ENCODE measurements around the gene NPAS3.

The NPAS3 gene

DNA sequence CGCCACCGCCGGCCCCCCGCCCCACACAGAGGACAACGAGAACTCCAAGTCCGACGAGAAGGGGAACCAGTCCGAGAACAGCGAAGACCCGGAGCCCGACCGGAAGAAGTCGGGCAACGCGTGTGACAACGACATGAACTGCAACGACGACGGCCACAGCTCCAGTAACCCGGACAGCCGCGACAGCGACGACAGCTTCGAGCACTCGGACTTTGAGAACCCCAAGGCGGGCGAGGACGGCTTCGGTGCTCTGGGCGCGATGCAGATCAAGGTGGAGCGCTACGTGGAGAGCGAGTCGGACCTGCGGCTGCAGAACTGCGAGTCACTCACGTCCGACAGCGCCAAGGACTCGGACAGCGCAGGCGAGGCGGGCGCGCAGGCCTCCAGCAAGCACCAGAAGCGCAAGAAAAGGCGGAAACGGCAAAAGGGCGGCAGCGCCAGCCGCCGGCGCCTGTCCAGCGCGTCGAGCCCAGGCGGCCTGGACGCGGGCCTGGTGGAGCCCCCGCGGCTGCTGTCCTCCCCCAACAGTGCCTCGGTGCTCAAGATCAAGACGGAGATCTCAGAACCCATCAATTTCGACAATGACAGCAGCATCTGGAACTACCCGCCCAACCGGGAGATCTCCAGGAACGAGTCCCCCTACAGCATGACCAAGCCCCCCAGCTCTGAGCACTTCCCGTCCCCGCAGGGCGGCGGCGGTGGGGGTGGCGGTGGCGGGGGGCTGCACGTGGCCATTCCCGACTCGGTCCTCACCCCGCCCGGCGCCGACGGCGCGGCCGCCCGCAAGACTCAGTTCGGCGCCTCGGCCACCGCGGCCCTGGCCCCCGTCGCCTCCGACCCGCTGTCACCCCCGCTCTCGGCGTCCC is 861.3 kb downstream of the NPAS3 start:
- no peak for DNase-seq (ENCODE audit: low spot score)

DNA sequence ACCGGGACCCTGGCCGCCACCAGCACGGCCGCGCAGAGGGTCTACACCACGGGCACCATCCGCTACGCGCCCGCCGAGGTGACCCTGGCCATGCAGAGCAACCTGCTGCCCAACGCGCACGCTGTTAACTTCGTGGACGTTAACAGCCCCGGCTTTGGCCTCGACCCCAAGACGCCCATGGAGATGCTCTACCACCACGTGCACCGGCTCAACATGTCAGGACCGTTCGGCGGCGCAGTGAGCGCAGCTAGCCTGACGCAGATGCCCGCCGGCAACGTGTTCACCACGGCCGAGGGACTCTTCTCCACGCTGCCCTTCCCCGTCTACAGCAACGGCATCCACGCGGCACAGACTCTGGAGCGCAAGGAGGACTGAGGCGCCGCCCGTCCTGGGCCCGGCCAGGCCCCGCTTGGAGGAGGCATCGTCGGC is 862.1 kb downstream of the NPAS3 start:
- DNase-seq (ENCODE audit: low spot score) = no peak

DNA sequence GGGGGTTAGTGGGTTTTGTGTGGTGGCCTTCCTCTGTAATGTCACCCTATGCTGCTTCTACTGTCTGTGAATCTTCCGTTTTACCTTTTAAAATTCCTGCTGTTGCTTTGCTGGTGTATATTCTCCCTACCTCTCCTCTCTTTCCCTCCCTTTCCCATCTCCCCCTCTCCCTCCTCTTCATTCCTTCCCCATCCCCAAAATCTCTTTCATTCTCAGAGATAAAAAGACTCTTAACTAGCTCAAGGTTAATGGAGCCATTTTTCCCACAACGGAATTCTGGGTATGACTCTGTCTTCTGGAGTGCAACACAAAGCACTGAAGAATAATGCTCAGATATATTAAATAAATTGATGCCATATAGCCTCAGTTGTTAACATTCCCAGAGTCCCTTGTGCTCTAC is 864.1 kb downstream of the NPAS3 start:
- DNase-seq (ENCODE audit: low spot score) = no peak

DNA sequence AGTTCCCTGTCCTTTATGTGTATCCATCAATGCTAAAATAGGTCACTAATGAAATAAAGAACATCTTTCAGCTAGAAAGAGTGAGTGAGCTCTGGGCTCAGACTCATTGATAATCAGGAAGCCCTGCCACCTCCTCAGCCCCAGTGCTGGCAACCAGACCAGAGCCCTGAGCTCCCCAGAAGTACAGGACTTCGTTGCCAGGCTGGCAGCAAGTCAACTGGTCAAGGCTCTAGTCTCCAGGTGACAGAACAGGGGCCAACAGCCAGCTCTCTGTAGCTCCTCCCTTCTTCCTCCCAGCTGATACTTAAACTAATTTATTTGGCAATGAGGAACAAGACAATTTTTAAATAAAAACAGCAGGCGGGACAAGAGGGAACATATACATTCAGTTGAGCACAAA is 866.9 kb downstream of the NPAS3 start:
- no peak for DNase-seq (ENCODE audit: low spot score)

DNA sequence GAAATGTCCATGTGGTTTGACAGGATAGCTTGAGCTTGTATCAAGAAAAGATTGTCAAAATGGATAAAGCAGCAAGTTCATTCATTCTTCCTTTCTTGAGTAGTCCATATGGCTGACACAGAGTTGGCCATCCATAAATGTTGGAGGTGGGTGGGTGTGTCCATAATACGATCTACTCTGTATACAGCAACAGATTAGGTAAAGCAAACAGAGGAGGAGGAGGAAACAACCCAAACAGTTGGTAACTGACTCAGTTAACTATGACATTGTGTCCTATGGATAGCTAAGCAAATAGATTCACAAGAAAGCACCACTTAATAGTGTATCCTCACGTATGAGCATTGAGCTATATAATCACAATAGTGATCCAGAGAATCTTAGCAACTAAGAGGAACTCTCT is 868.2 kb downstream of the NPAS3 start:
- no peak for DNase-seq (ENCODE audit: low spot score)

DNA sequence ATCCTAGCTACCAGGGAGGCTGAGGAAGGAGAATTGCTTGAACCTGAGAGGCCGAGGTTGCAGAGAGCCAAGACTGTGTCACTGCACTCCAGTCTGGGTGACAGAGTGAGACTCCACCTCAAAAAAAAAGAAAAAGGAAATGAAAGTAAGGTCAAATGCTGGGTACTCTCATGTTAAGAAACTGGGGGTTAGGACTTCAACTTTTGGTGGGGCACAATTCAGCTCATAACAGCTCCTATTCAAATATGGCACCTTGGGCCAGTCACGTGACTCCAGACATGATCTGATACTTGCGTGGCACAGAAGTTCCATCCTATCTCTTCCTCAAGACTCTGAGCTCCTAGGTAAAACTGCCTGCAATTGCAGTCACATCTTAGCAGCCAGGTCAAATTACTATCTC is 869.5 kb downstream of the NPAS3 start:
- DNase-seq (ENCODE audit: low spot score) = no peak

DNA sequence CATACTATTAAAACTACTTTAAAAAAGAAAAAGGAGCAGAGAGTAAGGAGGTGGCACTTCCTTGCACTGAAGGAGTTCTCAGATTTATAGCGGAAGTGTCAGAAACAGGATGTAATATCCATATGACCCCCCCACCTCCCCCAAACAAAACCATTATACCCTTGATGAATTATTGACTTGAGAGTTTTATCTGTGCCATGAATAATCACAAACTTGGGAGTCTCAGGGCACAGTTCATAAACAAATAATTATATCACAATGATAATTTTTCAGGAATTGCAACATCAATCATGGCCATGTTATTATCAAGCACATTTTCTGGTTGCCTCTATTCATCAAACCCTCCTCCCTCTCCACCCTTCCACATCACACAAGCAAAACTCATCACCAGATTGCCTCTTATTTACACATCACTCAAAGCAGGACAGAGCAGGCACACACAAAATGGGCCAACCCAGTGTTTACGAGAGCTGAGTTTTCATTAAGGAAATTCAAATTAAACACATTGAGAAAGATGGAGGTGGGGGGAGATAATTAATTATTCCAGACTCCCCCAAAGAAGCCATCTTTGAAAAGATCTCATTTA is 870.8 kb downstream of the NPAS3 start:
- DNase-seq (ENCODE audit: low spot score) = no peak

DNA sequence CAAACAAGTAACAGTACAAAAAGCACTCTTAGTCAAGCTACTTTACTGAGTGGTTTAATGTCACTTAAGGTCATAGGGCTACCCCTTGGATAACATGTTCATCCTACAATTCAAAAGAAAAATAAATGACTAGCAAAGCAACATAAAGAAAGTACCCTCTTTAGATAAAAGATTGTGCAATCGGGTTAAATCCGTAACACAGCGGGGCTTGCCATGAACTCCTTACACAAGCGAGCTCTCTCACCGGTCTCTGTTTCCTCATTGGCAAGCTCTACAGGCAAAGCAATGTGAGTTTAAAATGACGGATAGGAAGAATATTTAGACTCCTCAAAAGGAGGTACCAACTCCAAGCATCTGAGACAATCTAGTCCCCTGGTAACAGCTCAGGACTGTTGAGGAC is 871.6 kb downstream of the NPAS3 start:
- DNase-seq (ENCODE audit: low spot score) = no peak

DNA sequence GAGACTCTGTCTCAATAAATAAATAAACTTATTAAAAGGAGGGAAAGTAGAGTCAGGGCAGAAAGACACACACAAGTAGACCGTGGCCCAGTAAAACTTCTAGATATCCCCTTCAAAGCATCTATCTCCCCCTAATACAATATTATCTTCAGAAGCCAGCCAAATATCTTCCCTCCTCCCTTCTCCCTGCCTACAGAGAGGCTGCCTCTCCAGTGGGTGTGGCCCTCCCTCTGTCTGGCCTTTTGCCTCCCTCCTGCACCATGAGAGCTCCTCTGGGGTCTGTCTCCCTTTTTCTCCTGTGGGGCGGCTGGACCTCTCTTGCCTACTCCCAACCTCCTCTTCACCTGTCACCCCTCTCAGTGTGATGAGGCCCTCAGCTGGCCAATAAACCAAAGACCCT is 873.0 kb downstream of the NPAS3 start:
- DNase-seq (ENCODE audit: low spot score) = no peak

DNA sequence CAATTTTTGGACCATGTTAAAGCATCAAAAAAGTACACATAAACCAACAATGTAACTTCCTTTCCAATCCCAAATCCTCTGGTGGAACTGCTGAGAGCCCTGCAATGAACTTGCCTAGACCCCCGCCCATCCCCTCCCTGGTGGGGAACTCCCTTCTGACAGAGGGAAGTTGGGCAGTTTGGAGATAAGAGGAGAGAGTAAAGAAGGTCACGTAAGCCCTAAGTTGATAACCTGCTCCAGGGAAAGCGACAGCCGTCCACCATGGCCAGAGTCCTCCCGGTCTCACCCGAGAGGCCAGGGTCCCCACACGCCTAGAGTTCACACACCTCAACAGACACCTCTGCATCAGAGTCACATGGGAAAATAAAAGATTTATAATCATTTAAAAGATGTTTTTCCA is 873.5 kb downstream of the NPAS3 start:
- no peak for DNase-seq (ENCODE audit: low spot score)

DNA sequence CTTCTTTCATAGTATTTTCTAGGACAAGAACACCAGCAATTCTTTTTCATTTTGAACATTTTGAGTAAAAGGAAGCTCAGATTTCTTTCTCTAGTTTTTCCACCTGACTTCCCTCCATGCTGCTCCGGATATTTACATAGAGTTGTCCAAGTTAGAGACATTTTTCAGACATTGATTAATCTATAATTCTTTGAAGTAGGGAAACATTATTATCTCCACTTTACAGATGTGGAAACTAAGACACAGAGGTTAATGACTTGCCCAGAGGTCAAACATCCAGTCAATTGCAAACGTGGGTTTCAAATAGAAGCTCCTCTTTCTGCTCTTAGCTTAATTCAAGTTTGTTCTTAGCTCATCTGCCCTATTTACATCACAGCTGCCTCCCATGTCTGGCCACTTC is 873.9 kb downstream of the NPAS3 start:
- DNase-seq (ENCODE audit: low spot score) = no peak

DNA sequence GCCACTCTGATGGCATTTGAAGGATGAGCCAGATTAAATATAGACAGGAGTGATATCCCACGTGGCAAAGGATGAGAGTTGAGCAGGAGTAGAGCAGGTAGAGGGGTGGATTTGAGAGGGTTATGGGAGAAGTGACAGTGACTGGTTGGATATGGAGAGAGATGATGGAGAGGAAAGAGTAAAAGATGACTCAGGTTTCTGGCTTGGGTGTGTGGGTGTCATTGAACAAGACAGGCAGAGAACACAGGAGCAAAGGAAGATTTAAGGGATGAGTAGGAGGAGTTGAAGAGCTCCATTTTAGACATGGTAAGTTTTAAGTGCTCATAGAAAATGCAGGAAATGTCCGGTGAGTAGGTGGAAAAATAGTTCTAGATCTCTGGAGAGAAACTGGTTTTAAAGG is 875.3 kb downstream of the NPAS3 start:
- no peak for DNase-seq (ENCODE audit: low spot score)

DNA sequence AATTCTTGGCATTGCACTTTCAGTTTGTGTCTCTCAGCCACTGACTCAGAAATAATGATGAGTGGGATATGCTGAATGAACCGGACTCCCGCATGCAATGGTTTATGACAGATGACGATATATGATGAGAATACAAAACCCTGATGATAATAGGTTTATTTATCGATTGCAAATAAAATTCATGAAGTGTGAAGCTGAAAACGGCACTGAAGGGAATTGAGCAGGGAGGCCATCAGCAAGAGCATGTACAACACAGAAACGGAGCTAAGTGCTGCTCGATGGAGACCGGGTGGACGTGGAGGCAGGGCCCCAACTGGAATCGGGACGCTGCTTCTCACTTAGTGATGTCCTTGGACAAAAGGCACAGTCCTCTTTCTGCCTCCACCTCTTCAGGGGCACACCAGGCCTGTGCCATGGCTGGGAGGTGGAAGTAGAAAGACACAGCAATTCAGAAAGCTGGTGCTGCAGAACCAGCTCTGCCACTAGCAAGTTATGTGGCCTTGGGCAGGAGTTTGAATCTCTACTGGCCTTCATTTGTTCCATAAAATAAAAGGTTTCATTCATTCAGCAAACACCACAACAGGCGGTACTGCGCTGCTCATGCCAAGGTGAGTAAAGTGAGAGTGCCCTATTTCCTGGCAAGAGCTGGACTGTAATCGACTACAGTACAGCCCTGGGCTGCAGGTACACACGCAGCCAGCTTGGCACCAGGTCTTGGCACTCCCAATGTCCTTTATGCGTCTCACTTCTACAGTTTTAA is 895.2 kb downstream of the NPAS3 start:
- DNase-seq (ENCODE audit: low spot score) = no peak

DNA sequence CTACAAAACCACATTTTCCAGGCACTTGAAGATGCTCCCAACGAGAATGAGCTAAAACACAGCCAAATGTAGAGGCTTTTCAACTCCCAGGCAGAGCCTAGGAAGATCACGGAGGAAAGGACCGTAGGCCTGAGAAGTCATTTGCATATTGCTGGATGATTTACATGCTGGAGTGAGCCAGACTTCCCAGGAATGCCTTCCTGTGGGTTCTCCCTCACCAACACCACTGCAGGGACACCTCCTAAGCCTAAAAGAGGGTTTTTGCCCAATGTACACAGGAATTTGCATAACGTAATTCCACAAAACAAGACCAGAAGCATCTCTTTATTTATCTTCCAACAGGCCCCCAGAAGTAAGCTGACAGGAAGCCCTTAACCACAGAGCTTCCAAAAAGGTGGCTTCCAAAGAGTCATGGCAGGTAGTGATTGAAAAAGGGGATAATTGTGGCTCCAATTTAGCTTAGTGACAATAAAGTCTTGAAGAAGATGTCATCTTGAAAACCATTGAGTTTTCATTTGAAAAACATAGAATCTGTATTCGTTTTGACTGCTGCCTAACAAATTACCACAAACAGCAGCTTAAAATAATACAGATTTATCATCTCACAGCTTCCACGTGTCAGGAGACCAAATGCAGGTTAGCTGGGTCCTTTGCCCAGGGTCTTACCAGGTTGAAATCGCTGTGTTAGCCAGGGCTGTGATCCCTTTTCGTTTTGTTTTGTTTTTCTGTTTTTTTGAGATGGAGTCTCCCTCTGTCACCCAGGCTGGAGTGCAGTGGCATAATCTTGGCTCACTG is 896.0 kb downstream of the NPAS3 start:
- no peak for DNase-seq (ENCODE audit: low spot score)

DNA sequence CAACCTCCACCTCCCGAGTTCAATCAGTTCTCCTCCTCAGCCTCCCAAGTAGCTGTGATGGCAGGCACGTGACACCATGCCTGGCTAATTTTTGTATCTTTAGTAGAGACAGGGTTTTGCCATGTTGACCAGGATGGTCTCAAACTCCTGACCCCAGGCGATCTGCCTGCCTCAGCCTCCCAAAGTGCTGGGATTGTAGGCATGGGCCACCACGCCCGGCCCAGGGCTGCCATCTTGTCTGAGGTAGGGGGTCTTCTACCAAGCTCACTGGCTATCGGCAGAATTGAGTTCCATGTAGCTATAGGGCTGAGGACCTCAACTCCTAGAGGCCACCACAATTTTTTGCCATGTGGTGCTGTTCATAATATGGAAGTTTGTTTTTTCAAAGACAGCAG is 896.6 kb downstream of the NPAS3 start:
- DNase-seq (ENCODE audit: low spot score) = no peak

DNA sequence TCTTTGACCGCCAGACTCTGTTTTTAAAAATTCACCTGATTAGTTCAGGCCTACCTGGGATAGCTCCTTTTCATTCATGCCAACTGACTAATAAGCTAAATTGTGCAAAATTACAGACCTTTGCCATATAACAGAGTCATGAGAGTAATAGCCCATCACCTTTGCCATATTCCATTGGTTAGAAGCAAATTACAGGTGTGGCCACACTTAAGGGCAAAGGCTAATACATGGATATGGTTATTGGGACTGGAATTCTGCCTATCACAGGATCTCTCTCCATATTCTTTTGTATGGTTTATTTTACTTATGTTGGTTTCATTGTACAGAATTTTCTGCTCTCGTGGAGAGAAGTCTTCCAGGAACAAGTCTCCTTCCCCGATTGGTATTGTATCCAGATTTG is 897.0 kb downstream of the NPAS3 start:
- no peak for DNase-seq (ENCODE audit: low spot score)

DNA sequence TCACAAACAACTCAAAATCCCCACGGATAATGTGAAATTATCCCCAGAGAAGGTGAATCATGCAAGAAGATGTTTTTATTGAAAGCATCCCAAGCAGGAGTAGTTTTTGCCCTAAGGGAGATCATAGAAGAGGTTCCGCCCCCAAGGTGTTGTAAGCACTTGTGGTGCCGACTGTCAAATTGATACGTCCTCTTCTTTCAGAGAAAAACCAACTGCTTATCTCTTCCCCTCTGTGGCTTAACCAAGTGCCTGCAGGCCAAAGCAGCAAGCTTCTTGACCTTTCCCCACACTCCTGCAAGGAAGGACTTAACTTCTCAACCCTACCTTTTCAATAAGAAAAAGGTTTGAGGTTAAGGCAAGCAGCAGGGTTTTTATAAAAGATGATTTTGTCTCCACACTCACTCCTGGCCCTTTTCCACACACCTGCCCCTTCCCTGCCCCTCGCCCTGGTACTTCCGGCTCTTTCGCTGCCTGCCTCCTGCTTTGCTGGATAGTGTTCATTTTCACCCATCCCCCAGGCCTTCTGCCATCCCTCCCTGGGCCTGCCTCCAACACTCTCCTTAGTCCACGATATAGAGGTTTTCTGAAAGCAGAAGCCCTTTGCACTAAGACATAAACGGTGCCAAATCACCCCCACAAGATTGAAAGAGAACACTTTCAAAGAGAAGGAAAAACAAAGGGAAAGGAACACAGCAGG is 897.7 kb downstream of the NPAS3 start:
- no peak for DNase-seq (ENCODE audit: low spot score)

DNA sequence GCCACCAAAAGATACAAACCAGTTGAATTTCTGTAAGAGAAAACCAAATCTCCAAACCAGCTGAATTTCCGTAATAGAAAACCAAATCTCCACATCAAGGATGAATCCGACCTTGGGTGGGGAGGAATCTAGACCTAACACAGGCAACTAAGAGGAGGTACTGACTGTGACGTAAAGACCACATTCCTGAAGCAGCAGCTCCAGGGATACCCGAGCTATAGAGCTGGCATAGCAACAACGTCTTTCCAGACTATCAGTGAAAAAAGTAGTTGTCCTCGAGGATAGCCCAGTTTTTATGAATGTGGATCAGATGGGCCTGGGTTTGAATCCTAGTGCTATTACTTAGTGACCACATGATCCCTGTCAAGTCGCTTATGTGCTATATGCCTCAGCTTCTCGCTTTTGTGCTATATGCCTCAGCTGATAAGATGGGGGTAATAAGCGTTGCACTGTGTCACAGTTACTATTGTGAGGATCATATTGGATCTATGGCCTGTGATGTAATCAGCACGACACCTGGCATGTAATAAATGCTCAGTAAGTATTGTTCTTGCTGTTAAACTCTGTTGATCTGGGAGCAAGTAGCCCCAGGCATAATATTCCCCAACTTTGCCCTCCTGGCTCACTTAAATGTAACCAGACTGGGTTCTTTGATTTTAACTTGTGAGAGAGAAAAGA is 898.4 kb downstream of the NPAS3 start:
- no peak for DNase-seq (ENCODE audit: low spot score)

DNA sequence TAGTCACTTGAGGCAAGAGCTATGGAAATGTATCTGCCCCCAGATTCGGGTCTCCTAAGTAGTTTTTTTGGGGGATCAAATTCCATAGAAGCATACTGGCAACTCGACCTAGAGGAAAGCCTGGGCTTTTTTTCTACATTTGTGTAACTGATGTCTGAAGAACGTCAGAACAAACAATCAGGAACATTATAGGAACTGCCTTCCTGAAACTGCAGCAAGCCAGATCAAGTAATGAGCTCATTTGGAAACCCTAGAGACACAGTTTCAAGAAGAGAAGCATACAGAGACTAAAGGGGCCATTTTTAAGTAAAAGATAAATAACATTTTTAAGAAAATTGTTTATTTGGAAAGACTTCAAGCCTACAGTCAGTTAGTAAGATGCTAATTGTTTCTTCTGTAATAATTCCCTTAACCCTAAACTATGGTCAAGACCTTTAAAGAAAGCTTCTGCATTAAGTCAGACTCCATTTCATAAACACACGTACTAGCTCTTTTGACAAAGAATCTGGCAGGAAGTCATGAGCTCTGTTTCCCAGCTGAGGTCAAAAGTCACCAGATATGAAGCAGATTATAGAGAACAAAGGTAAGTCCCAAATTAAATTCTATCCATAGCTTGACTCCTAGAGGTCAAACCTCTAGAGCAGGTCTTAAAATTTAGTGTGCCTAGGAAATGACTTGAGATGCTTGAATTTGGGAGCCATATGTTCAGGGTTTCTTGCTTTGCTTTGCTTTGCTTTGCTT is 899.4 kb downstream of the NPAS3 start:
- DNase-seq (ENCODE audit: low spot score) = no peak
